Measurements from ENCODE around the gene THBS3.
"Not testable (repeated sequence)": the region's sequence is repeated elsewhere in the genome, so short reads cannot be mapped to it uniquely, and the experiment has no call there.

Gene THBS3

DNA sequence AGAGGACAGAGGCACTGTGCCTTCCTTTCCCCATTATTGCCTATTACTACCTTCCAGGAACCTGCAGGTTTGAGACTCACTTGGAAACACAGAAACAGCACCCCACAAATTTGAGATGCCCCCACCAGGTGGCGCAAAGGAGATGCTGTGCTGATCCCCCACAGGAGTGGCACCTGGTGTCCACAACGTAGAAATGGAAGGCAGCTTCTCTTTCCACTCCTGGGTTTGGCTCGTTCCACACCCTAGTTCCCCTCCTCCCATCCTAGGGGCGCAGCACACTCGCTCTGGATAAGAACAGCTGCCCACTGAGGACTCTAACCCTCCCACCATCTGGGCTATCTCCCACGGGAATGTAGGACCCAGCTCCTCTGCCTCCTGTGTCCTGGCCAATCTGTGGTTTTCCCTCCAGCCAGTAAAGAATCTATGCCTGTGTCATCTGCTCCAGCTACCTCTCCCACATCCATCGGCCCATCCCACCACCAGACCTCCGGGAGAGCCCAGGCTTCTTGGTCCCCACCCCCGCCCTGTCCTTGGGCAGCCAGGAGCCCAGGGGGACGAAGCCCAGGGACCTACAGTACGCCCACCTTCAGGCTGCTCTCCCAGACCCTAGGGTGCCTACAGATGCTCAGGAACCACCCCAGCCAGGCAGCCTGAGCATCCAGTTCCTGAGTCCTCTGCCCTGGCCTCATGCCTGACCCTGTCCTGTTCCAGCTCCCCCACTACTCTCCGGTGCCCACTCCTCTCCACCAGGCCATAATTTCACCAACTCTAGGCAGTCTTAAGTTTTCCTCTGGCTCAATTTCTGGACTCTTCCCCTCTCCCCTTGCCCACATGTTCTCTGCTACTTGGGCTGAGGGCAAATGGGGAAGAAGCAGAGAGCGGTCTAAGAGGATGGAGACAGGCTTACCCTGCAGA, 549 bp downstream of the THBS3 start:
- peak; percentile 90 for DNase-seq (ENCODE audit: low read depth)

DNA sequence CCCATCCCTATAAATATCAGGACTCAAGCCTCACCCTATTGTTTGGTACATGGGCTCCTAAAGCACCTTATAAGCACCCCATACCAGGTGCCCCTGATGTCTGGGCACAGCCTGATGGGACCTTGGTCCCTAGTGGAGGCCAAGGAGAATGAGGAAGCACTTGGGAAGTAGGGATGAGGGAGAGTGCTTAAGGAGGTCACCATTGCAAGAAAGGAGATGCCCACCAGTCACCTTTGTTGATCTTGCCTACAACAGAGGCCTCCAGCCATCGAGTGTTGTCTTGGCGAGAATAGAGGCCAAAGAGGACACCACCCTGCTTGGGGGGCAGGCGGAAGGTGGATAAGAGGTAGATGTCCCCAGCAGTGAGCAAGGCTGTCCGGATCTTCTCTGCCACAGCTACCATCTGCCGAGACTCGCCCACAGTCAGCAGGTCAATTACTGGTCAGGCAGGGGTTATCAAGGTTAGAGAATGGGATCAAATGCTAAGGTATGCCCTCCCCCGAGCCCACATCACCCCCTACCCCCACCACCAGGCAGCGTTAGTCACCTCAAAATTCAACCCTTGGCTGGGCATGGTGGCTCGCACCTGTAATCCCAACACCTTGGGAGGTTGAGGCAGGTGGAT, 1.6 kb downstream of the THBS3 start:
- DNase-seq (ENCODE audit: low read depth): no peak

DNA sequence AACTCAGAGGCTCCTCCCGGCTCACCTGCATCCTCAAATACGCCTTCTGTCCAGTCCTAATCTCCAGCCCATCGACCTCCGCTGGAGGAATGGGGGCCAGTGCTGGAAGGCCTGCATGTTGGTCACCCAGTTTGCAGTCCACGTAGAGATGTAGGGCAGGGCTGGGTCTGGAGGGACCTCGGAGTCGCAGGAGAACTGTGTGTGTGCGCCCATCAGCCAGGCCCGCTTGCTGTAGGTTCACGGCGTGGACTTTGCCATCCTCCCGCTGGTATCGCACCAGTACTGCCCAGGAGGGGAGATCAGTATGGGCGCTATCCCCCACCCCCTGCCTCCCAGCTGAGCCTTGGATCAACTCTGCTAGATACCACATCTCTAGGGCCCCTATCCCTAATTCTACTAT, 2.7 kb downstream of the THBS3 start:
- no peak for DNase-seq (ENCODE audit: low read depth)

DNA sequence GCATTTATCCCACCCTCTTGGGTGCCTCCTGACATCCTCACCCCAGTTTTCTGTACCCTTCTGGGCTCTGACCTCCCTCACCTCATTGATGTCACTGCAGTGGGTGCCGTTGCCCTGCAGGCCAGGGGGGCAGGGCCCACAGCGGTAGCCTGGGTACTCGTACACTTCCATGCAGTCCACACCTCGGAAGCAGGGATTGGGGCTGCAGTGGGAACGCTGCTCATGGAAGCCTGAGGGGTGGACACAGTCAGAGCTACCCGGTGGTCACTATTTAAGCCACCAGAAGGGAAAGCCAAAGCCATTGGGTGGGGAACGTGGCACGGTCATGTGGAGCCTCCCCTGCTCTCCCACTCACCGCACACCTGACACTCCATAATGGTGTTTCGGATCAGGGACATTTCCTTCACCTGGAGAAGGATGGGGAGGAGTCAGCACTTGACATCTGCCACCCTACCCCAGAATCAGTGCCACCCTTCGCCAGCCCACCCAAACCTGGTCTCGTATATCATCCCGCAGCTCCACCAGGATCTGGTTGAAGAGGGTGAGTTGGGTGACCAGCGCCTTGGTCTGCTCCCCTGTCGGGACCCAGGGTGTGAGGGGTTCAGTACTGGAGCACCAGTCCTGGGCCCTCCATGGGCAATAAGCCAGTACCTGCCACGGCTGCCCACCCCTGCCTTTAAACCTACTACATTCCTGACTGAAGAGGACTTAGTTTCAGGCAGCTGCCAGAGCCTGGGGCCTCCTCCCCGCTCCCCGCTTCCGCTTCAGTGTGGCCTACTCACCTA, 4.8 kb downstream of the THBS3 start:
- no peak for DNase-seq (ENCODE audit: low read depth)

DNA sequence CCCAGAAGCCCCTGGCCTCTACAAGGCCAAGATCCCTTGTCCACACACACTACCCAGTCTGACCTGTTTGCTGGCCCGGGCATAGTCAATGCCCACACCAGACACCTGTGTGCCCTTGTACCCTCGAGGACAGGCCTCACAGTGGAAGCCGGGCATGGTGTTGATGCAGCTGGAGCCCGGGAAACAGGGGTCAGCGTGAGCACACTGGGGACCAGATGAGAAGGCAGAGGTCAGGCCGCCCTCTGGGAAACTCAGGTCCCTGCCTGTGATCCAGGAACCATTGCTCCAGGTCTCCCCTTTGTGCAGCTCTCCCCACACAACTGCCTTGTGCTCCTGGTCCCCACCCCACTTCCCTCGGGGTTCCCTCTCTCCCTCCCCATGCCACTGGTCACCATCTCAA, 5.5 kb downstream of the THBS3 start:
- DNase-seq (ENCODE audit: low read depth): no peak

DNA sequence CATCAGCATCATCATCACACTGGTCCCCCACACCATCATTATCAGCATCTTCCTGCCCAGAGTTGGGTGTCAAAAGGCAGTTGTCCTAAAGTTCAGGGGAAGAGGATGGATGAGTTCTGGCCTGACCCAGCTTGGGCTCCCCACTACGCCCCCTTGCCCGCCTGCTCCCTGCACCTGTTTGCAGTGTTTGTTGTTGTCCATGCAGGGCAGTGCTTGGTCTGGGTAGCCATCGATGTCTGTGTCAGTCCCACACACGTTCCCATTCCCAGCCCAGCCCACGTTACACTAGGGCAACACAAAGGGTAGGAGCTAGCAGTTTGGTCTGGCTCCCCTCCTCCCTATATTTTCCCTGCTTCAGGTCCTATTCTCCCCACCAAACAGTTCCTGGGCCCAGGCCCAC, 6.8 kb downstream of the THBS3 start:
- DNase-seq (ENCODE audit: low read depth): no peak

DNA sequence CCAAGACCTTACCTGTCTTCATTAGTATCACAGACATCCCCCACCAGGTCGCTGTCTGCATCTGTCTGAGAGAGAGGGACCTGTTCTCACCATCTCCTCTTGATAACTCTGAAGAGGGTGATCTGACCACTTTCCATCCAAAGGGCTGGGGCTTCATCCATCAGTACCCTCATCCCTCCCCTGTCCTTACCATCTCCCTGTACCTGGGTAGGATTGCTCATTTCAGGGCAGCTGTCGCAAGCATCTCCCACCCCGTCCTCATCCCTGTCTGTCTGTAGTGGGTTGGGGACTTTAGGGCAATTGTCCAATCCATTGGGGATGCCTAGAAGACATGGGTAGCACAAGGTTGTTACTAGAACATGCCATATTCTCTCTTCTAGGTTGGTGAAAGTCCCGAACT, 7.9 kb downstream of the THBS3 start:
- DNase-seq (ENCODE audit: low read depth): no peak

DNA sequence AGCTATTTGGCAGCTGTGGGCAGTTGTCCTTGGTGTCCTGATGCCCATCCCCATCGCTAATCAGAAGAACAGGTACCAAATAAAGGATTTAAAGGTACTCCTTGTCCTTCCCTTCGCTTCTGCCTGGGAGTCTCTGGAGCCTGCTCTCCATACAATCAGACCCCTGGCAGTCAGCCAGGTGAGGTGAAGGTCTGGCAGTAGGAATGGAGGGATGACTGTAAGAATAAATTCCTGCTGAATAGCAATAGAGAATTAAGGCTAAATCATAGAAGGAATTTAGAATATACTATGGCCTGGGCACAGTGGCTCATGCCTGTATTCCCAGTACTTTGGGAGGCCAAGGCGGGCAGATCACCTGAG, 9.2 kb downstream of the THBS3 start:
- DNase-seq (ENCODE audit: low read depth): no peak

DNA sequence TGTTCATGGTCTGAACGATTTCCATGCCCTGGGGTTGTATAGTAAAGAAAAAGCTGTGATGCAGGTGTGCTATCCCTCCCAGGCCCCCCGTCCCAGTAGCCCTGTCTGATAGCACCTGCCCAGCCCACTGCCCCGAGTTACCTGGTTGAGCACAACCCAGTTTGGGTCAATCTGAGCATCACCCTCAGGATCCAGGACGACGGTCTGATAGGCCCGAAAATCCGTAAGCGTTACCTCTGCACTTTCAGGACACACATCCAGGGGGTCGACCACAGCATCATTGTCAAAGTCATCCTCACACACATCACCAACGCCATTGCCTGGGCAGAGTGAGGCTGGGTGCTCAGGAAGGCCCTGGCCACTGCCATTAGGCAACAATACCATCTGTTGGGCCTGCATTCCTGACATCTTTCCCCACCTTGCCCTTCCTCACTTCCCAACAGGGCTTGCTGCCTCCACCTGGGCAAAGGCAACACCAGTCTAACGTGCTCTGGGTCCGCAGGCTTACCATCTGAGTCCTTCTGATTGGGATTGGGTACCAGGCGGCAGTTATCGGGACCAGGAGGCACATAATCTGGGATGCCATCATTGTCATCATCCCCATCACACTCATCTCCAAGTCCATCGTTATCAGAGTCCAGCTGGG, 9.7 kb downstream of the THBS3 start:
- DNase-seq (ENCODE audit: low read depth): no peak

DNA sequence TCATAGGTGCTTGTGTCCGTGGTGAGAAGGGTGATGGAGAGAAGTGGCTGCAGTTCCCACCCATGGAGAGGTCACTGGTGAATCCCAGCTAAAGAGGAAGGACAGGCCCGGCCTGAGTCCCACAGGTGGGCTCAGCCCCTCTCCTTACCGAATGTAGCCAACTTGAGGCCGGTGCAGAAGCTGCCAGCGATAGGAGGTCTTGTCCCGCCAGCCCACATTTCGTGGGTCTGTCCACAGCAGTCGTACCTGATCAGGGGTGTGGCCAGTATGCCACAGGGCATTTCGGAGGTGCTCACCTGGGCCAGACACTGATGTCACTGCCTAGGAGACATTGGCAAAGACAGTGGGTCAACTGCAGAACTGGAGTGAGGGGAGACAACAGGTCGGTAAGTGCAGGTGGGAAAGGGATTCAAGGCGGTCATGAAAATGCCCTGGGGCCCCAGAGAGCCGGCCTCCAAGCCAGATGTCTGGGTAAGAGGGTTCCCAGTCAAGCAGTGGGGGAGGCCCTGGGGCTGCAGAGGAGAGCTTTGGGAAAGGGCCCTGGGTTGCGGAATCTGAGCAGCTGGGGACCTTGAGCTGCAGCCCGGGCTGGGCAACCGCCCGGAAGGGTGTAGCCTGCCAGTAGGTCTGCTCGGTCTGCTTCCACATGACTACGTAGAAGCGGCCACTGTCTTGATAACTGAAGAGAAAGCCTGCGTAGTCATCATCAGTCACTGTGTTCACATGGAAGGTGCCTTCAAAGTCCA, 10.6 kb downstream of the THBS3 start:
- no peak for DNase-seq (ENCODE audit: low read depth)

DNA sequence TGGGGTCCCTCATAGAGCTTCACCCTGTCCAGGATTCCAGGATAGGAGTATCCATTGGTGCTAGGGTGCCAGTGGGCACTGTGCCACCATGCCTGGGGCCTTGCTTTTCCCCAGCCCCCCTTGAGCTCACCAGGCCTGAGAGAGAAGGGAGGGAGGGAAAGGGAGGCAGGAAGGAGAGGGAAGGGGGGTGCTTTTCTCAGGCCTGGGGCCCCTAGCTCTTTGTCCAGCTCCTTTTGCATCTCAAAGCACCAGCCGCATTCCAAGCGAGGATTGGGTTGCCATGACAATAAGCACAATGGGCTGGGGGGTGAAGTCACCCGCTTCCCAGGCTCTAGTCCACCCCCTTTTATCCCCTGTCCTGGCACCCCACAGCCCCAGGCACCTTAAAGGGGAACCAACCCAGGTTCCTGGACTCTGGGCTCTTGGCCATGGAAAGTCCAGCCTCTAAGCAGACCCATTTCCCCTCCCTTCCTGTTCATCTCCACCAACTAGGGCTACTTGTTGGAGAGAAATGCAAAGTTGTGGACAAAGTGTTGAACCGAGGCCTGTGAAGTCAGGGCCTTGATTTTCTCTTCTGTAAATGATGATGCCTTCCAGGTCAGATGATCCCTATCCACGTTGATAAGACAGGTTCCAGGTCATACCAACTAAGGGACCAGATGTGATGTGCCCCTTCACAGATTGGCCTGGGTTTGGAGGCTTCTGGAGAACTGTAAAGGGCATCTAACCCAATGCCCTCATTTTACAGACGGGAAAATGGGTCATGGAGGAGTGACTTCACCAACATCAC, 11.4 kb downstream of the THBS3 start:
- DNase-seq (ENCODE audit: low read depth): no peak

DNA sequence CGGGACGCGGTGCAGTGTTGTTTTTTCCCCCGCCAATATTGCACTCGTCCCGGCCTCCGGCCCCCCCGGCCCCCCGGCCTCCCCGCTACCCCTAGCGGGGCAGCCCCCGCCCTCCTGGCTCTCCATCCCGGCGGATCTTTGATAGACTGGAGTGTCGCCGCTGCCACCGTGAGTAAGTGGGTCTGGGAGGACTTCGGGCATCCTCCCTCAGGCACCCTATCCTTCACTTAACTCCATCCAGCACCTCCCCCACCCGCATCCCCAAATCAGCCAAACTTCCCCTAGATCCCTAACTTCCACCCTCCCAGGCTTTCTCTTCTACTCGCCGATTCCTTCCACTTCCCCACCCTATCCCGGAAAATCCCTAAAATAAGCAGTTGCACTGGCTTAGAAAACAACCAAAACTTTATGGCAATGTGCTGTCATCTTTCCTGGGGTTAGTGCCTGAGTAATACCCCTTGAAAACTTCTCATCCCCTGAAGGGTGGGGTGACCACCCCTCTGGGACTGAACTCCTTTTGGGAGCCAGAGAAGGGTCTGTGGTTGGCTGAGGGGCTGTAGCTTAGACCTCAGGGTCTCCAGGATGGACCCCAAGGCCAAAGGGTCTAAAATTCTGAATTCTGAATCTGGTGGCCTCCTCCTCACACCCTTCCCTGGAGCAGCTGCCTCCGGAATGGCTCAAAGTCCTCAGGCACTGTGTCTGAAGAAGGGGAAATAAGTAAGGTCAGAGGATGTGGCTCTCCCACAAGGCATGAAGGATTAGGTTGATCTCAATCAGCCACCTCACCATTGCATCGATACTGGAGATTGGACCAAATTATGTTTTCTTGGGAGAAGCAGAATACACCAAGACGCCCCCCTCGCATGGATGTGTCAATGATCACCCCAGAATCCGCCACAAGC, 12.2 kb downstream of the THBS3 start:
- no peak for DNase-seq (ENCODE audit: low read depth)

DNA sequence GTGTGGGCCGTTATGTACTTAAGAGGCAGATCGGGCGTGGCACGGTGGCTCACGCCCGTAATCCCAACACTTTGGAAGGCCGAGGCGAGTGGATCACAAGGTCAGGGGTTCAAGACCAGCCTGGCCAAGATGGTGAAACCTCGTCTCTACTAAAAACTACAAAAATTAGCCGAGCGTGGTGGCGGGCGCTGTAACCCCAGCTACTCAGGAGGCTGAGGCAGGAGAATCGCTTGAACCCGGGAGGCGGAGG, 13.8 kb downstream of the THBS3 start:
- not testable (repeated sequence) for DNase-seq (ENCODE audit: low read depth)

DNA sequence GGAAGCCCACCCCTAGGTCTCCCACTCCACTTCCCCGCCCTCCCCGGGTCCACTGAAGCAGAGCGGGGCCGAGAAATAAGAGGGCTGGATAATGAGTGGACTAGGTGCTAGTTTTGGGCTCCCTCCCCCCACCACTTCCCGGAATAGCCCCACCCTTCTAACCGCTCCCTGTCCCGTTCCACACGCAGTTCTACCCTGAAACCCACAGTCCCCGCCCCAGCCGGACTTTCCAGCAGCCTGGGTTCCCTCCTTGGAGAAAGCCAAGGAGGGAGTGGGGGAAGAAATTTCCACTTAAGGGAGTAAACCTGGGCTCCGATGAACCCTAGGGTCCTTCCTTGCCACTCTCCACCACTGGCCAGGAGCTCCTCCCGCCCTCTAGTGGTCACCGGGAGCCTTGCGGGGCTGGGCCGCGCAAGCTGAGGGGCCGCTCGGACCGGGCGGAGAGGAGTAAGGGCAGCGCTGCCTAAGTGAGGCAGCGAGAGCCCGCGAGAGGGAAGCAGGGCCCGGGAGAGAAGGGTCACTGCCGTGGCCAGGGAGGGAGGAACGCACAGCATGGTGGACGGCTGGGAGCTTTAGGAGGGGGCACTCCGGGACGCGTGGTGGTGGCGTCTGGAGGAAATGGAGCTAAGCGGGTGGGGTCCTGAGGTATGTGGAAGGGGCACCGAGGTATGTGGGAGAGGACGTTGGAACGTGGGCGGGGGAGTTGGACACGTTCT, 14.3 kb downstream of the THBS3 start:
- peak; percentile 54 for DNase-seq (ENCODE audit: low read depth)

DNA sequence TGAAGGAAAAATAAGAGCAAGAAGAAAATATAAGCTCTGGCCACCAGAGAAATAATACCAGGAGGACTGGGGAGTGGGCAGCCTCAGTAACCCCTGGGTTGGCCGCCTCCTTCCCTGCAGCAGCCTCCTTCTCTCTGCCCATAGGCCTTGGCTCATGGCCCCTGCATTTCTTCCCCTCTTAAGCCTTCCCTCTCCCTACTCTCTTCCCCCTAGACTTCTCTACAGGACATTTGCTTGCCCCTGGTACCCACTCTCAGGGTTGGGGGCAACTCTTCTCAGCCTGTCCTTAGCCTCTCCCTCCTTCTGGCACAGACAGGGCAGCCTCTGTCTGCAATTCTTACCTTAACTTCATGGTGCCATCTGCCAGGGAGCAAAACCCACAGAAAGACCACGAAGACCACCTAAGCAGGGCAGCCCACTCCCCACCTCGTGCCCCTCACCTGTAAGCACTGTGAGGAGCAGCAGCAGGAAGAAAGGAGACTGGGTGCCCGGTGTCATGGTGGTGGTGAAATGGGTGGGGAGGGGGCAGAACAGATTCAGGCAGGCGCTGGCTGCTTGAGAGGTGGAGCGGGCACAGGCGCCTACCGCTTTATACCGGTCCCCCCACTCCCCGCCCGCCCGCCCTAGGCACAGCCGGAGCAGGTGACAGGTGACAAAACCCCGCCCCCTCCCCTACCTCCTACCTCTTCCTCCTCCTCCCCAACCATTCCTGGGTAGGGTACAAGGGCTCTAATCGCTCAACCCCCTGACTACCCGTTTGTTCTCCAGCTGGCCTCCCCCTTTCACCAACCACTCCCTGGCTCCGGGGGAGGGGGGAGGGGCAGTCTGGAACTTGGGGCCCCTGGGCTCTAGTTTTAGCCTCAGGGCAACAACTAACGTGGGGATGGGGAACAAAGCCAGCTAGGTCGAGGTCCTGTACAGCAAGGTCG, 15.1 kb downstream of the THBS3 start:
- no peak for DNase-seq (ENCODE audit: low read depth)

DNA sequence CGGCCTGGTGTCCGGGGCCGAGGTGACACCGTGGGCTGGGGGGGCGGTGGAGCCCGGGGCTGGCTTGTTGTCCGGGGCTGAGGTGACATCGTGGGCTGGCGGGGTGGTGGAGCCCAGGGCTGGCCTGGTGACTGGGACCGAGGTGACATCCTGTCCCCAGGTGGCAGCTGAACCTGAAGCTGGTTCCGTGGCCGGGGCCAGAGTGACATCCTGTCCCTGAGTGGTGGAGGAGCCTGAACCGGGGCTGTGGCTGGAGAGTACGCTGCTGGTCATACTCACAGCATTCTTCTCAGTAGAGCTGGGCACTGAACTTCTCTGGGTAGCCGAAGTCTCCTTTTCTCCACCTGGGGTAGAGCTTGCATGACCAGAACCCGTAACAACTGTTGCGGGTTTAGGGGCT, 15.8 kb downstream of the THBS3 start:
- no peak for DNase-seq (ENCODE audit: low read depth)

DNA sequence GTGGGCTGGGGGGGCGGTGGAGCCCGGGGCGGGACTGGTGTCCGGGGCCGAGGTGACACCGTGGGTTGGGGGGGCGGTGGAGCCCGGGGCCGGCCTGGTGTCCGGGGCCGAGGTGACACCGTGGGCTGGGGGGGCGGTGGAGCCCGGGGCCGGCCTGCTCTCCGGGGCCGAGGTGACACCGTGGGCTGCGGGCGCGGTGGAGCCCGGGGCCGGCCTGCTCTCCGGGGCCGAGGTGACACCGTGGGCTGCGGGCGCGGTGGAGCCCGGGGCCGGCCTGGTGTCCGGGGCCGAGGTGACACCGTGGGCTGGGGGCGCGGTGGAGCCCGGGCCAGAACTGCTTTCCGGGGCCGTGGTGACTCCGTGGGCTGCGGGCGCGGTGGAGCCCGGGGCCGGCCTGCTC, 17.8 kb downstream of the THBS3 start:
- DNase-seq (ENCODE audit: low read depth): not testable (repeated sequence)

DNA sequence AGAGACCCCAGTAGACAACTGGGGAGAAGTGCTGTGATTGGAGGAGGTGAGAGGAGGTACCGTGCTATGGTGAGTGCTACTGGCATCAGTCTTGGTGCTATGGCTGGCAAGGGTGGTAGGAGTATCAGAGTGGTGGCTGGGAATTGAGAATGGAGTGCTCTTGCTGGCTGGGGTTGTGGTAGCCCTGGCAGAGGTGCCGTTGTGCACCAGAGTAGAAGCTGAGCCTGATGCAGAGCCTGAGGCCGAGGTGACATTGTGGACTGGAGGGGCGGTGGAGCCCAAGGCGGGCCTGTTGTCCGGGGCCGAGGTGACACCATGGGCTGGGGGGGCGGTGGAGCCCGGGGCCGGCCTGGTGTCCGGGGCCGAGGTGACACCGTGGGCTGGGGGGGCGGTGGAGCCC, 19.4 kb downstream of the THBS3 start:
- no peak for DNase-seq (ENCODE audit: low read depth)
